Measurements from ENCODE around the gene APEX1.
"Not testable (repeated sequence)": the region's sequence is repeated elsewhere in the genome, so short reads cannot be mapped to it uniquely, and the experiment has no call there.

Gene APEX1

DNA sequence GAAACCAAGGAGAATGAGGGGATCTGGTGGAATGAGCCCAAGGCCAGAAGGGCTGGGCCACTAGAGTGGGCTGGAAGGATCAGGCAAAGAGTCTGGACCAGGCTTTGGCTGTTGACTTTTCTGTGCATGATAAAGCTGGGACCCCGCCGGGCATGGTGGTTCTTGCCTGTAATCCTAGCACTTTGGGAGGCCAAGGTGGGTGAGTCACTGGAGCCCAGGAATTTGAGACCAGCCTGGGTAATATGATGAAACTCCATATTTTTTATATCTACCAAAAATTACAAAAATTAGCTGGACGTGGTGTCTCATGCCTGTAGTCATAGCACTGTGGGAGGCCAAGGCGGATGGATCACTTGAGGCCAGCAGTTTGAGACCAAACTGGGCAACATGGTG lies 18.7 kb upstream of the APEX1 start:
- DNase-seq: no peak

DNA sequence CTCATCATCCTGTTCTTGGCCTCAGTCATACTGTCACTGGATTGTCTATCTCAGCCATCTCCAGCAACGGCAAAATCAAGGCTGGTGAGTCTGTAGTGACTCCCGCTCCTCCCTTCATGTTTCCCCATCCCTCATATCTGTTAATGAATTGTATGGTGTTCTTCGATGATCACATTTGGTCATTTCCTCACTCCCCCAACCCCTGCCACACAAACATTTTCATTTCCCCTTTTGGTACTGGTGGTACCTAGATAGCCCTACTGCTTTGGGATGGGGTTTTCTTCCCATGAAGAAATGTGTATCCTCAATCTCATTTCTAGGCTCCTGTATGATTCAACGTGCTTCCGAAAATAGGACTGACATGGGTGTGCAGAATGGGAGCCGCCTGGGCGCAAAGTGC lies 16.4 kb upstream of the APEX1 start:
- no peak for DNase-seq

DNA sequence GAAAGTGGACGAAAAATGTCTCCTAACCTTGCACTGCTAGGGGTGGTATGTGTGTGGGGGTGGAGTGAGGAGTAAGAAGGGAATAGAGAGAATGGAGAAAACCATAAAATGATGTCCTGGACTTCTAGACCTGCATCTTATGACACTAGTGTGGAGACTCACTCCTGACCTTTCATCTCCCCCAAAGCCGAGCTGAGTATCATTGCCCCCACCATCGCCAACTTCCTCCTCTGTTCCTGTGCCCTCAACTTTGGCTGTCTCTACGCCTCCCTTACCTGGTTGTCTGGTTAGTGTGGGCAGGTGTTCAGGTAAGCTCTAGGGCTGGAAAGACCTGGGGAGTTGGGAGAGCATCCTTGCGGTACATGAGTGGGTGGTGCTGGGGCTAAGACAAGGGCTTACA lies 14.6 kb upstream of the APEX1 start:
- no peak for DNase-seq

DNA sequence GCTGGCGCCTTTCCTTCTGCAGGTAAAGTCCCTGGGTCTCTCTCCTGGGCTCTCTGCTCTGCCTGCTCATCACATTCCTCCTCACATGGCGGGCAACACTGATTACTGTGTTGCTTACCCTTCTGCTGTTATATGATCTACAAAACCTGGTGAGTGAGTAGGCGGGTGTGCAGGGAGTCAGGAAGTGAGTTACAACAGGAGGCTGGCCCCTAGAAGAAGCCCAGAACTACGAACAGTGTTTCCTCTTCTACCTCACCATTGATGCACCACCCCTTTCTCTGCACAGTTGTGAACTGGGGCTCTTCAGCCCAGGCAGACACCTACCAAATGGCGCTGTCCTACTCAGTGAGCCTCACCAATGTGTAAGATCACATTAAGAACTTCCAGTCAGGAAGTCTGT lies 14.1 kb upstream of the APEX1 start:
- no peak for DNase-seq

DNA sequence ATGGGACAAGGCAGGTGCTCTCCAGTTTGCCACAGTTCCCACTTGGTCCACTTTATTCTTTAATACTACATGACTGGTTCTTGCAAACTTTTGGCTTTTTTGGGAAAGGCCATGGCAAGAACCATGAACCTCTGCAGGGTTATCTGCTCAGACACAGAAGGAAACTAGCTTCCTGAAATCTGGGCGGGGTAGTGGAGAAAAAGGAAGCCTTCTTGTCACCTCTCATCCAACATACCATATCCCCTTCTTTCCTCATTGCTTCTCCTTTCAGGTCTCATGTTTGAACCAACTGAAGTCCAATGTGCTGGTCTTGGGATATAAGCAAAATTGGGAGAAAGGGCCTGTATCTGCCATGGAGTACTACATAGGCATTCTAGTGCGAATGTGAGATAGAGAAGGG lies 13.6 kb upstream of the APEX1 start:
- DNase-seq: no peak

DNA sequence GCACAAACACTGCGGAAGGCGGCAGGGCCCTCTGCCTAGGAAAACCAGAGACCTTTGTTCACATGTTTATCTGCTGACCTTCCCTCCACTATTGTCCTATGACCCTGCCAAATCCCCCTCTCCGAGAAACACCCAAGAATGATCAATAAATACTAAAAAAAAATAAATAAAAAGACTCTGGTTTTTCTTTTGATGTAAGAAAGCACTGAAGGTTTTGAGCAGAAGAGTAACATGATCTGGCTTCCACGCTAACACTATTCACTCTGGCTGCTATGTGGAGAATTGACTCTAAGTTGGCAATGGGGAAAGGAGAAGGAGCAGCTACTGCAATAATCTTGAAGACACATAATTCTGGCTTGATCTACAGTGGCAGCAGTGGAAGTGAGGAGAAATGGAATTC lies 11.4 kb upstream of the APEX1 start:
- not testable (repeated sequence) for DNase-seq

DNA sequence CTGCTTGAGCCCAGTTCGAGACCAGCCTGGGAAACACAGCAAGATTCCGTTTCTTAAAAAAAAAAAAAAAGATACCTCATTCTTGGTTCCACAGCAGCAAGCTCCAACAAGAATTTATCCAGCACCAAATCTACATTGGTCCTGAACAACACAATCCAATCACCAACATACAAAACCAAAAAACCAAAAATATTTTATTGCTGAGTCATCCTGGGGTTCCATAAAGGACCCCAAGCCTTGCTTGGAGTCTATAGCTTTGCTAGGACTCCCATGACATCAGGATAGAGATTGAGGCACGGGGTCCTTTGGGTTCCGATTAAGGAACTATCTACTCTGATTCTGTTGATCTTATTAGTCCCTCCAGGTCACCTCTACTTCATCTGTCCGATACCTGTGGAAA lies 8.1 kb upstream of the APEX1 start:
- no peak for DNase-seq

DNA sequence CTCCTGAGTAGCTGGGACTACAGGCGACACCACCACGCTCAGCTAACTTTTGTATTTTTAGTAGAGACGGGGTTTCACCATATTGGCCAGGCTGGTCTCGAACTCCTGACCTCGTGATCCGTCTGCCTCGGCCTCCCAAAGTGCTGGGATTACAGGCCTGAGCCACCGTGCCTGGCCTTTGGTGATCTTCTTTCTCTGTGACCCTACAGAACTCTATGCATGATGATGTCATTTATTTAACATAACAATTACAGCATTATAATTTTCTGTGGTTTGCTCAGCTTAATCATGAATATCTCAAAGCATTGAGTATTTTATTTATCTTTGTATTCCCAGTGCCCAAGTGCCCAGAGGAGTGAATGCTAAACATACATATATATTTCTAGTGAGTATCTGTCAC lies 2.2 kb upstream of the APEX1 start:
- not testable (repeated sequence) for DNase-seq

DNA sequence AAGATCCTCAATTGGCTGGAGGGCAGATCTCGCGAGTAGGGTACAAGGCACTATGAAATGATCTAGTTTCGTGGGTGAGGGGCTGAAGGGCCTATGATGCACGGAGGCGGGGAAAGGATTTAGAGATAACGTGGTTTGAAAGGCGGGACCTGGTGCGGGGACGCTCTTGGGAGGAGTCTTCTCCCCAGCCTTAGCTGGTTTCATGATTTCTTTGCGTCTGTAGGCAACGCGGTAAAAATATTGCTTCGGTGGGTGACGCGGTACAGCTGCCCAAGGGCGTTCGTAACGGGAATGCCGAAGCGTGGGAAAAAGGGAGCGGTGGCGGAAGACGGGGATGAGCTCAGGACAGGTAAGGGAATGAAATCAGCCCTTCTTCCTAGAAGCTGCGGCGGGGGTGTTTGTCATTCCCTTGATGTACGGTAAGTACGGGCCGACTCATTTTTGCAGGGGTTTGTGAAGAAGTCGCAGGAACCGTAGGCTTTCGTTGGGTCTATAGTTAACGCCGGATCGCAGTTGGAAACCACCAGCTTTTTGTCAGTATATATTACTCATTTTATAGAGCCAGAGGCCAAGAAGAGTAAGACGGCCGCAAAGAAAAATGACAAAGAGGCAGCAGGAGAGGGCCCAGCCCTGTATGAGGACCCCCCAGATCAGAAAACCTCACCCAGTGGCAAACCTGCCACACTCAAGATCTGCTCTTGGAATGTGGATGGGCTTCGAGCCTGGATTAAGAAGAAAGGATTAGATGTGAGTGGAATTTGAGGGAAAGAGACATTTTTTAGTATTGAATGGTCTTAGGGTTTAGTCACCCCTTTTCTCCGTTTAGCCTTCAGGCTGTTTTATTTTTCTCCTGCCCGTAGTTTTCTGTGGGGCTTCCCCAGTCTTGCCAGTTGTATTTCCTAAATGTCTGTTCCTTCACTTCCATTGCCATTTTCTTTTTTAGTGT lies 602 bp downstream of the APEX1 start:
- DNase-seq: no peak

DNA sequence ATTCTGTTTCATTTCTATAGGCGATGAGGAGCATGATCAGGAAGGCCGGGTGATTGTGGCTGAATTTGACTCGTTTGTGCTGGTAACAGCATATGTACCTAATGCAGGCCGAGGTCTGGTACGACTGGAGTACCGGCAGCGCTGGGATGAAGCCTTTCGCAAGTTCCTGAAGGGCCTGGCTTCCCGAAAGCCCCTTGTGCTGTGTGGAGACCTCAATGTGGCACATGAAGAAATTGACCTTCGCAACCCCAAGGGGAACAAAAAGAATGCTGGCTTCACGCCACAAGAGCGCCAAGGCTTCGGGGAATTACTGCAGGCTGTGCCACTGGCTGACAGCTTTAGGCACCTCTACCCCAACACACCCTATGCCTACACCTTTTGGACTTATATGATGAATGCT lies 1.9 kb downstream of the APEX1 start:
- DNase-seq: no peak

DNA sequence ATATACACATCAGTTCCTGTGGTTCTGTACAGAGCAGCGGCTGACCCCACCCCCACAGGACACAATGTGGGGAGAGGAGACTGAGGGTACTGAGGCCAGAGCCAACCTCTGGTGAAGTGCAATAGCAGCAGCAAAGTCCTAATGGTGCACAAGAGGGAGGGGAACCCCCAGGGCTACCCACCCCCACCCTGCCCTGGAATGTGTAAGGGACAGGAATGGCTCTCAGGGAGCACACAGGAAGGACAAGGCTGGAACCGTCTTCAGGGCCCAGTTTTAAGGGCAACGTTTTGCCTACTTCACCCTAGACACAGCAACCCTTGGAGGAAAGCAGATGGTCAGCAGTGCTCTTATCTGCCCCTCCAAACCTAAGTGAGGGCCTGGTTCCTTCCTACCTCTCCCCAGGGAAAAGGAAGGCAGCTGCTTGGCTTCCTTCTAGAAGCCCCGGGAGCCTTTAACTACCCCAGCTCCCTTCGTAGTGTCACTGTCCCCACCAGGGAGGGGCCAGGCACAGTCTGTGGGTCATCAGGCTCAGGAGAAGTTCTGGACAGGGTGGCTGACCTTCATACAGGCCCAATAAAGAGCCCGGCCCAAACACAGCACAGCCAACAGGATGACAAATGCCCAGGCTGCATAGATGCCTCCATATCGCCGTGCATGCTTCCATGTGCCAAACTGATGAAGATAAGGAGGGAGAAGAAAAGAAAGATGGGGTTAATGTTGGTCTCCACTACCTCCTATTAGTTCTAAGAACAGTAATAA lies 3.2 kb downstream of the APEX1 start:
- no peak for DNase-seq

DNA sequence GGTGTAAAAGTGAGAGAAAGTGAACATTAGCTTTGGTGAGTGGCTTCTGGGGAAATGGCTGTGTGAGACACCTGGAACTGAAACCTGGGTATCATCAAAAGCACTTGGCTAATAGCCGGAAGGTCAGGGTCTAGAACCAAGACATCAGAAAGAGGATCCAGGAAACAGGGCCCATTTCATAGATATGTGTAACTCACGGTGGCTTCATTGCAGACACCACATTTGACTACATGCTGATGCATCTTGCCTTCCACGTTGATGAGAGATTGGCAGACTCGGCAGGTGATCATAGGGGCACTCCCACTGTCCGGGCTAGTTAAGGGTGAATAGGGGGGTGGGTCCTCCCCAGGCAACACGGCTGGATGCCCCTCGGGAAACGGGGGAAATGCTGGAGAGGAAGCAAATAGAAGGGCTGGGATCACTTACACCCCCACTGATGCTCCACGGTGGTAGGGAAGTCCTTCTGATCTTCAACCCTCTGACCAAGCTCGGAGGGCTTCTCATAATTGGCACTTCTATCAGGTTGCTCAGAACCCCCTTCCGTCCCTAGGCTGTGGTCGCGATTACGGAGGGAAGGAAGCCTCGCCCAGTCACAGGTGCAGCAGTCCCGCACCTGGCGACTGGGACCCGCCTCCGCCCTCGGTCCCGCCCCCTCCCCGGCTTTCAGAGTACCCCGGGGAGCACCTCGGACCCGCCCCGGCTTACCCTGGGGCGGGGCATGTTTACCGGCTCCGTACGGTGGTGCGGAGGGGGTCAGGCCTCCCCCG lies 5.6 kb downstream of the APEX1 start:
- peak; percentile 53 for DNase-seq

DNA sequence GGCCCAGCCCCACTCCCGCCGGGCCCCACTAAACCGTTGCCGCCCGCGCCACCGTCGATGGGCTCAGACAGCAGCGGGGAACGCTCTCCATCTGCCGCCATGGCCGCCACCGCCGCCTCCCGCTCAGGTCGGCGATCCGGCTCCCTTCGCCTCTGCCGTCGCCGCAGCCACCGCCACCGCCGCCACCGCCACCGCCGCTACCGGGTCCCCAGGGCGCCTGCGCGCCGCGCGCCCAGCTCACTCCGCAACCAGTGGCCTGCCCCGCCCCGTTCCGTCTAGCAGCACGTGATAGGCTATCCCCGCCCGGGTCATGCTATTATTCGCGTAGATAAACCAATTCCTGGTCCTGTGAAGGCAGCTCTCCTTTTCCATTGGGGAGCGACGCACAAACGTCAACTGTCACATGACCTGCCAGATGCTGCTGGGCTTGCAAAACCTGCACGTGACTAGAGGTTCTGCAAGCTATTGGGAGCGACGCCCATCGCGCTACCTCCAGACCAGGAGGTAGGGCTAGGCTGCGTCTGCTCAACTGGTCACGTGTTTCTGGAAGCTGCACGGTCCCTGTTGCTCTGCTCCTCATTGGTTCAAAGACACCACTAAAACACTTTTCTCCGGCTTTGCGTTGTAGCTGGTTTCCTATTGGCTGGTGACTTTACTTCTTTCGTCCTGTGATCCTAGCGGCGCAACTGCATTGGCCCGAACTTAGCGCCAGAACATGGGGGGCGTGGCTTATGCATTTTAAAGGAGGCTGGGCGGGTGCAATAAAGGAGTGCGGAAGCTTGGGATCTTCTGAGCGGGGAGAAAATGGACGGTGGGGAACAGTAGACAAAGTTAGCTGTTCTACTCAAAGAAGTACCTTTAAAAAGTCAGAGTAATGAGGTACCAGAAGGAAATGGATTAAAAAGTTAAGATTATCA lies 6.5 kb downstream of the APEX1 start, which contains the start of gene PIP4P1:
Gene PIP4P1, minus strand, starts transcription at position 210 of the 917 bp plus-strand sequence. Its CDS starts 109 bp downstream, at position 101.
- DNase-seq: peak; percentile 99

DNA sequence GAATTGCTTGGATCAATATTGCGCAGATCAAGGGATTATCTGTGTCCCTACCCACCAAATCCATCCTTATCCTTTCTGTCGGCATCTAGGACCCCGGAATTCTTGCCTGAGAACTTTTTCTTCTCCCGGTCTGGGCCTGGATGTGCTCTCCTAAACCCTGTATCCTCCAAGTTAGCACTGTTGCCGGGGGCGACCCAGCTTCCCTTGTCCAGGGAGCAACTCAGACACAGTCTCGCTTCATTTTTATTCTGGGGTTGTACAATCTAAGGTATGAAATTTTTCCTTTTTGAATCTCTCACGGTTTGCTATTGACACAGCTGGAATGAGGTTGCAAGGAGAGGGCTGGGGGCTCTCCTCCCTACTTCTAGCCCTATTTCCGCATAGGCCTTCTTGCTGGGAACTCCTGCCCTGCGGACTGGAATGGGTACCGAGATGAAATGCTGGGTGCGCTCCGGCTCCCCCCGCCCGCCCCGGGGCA lies 13.8 kb downstream of the APEX1 start:
- DNase-seq: no peak

DNA sequence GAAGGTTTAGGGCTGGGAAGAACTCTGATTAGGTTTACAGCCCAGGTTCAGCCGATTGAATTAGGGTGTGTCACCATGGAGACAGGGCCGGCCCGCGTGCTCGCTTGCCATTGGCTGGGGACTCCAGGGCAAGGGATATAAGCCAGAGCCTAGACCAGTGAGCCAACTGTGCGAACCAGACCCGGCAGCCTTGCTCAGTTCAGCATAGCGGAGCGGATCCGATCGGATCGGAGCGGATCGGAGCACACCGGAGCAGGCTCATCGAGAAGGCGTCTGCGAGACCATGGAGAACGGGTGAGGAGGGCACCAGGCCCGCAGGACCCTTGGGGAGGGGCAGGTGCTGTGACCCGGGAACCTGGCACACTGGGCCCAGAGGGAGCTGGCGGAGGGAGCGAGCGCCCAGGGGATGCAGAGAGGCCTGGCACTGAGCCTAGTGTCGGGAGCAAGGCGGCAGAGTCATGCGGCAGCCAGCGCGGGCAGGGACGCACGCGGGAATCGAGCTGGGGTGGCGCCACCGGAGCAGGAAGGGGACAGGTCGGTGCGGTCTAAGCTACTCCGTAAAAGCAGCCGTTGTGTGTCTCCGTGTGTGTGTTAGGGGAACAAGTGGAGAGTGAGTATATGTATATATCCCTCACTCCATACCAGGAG lies 14.3 kb downstream of the APEX1 start, which contains the start of gene PNP:
Gene PNP, plus strand, starts transcription at position 165 of the 648 bp plus-strand sequence. Its CDS starts 119 bp downstream, at position 284.
- peak; percentile 83 for DNase-seq

DNA sequence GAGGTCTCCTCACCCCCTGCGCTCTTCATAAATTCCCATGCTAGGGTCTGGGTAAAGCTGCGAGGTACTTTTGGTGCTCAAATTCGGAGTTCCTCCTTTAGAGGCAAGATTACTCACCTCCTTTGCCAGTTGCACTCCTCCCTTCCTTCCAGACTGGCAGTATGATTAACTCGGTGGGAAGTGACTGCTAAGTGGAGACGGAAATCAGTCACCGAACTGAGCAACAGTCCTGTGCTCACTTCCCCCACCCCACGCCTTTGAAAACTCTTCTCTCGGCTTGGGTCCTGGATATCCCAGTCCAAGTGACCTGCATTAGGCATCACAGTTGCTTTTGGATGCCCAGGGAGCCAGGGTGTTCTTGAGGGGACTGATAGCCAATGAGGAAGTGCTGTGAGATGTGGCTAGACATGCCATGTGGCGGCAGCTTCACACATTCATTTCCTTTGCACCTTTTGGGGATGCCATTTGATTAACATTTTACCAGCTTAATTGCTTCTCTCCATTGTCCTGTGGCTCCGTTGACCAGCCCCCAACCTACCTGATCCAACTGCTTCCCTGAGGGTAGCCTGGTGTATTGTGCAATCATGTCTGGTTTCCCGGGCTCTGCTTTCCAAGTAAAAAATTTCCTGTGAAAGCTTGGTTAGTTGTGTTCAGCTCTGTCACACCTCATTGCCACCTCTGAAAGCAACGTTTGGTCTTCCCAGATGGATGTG lies 15.0 kb downstream of the APEX1 start:
- DNase-seq: peak; percentile 31

DNA sequence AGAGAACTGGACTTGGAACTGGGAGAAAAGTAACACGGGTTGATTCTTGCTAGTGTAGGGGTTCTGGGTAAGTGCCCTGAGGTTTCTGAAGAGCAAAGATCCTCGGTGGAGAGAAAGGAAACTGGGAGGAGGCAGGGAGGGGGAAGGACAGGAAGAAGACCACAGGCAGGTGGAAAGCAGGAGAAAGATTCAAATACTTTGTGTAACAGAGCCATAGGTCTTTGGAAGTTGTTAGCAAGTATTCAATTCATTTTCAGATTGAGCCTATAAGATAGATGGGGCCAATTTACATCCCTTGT lies 15.5 kb downstream of the APEX1 start:
- DNase-seq: no peak

DNA sequence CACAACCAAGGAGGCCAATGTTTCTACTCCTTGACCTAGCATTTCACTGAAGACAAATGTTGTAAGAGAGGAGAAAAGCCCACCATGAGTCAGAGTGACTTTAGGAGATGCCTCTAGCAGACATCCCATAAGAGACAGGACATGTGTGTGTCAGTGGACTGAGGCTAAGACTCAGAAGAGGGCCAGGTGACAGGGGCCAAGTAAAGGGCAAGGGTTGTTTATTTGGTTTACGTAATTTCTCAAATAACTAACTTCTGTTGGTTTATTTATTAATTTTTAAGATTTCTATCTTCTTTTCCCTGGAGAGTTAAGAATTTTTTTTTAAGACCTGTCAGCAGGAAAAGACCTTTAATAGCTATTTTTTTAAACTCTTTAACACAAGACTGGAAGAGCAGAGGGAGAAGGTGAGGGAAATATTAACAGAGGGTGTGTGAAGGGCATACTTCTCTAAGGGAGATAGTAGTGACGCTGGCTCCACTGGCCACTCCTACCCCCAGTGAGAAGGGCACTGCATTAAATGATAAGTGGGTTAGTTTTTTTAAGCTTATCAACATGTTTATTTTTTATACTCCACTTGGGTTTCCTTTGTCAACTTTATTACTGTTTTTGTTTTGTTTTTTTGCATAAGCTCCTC lies 17.6 kb downstream of the APEX1 start:
- DNase-seq: no peak

DNA sequence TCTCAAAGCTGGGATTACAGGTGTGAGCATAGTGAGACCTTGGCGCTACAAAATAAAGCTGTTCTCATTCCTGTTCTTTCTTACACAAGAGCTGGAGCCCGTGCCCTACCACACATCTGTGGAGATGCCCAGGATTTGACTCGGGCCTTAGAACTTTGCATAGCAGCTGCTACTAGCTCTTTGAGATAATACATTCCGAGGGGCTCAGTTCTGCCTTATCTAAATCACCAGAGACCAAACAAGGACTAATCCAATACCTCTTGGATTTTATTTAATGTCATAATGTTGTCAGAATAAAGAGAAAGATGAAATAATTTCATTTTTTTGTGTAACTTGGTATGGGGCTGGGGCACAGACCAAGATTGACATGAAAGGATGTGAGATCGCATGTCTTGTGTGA lies 21.8 kb downstream of the APEX1 start:
- DNase-seq: no peak

DNA sequence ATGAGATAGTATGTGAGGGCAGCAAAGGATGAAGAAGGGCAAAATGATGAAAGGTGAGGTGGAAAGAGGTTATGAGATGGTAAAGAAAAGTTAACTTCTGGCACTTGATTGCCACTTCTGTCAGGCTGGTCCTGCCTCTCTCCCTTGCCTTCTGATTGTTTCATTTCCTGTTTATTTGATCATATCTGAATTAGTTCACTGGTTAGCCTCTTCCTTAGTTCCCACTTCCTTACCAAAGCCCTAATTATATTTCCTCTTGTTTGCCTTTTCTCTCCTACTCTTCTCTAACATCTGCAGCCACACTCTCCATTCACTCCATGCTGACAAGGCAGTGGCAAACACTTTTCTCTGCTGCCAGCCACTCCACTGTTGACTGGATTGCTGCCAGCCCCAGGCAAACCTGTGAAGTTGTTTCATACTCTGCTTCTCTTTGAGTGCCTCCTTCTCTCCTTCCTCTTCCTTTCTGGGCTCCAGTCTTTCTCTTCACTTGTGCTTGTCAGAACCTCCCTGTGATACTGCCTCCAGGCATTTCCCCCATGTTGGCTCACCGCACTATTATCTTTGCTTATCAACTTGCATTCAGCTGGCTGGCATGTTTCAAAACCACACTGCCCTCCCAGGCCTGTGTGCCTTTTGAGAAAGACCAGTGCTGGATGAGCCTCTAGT lies 22.3 kb downstream of the APEX1 start:
- no peak for DNase-seq

All from right hindlimb (tissue), 1 donor.